ENCODE data around the gene FBXO45. TPM values are rescaled to one million over a fixed set of nuclear protein-coding genes. Genes with fewer than 3 reads are reported as not detected.
"Not testable (repeated sequence)": the region's sequence is repeated elsewhere in the genome, so short reads cannot be mapped to it uniquely, and the experiment has no call there.

The FBXO45 gene
- polyA plus RNA-seq, 1 donor from 2014 or later = 1.8 TPM

- no peaks in the 10 kb centered on the region for H3K4me1 Mint-ChIP-seq
- no peak overlapping the region for H3K4me3 Mint-ChIP-seq
- H3K27ac Mint-ChIP-seq = no peak overlapping the region
- H3K27me3 Mint-ChIP-seq = no peaks in the 10 kb centered on the region
- H3K36me3 Mint-ChIP-seq = no peaks in the 10 kb centered on the region
- H3K9me3 Mint-ChIP-seq = peaks cover 1 to 9% (median 6%) of the 10 kb centered on the region in 3 donors
These were observed 21.9 kb upstream of the FBXO45 start for GRCh38 chr3:196546537-196546936.

GRCh38 chr3:196547067-196547466 is 21.4 kb upstream of the FBXO45 start:
- H3K36me3 Mint-ChIP-seq = no peaks in the 10 kb centered on the region
- no peaks in the 10 kb centered on the region for H3K4me1 Mint-ChIP-seq
- H3K27ac Mint-ChIP-seq = no peak overlapping the region
- H3K27me3 Mint-ChIP-seq = no peaks in the 10 kb centered on the region
- H3K9me3 Mint-ChIP-seq = peaks cover 1 to 9% (median 6%) of the 10 kb centered on the region in 3 donors
- H3K4me3 Mint-ChIP-seq = no peak overlapping the region

- not testable (repeated sequence) for H3K27ac Mint-ChIP-seq, H3K9me3 Mint-ChIP-seq, H3K36me3 Mint-ChIP-seq, H3K4me1 Mint-ChIP-seq, H3K27me3 Mint-ChIP-seq, H3K4me3 Mint-ChIP-seq
These were observed 19.1 kb upstream of the FBXO45 start for GRCh38 chr3:196549312-196549711.

GRCh38 chr3:196550172-196550571 is 18.3 kb upstream of the FBXO45 start:
- peaks cover 10 to 15% (median 11%) of the 10 kb centered on the region in 3 donors for H3K4me1 Mint-ChIP-seq
- not testable (repeated sequence) for H3K27ac Mint-ChIP-seq, H3K27me3 Mint-ChIP-seq, H3K9me3 Mint-ChIP-seq, H3K36me3 Mint-ChIP-seq
- peak overlapping the region in 1 of 4 donors; percentile 32 for H3K4me3 Mint-ChIP-seq

GRCh38 chr3:196552253-196552652 is 16.2 kb upstream of the FBXO45 start:
- H3K4me3 Mint-ChIP-seq = no peak overlapping the region
- no peaks in the 10 kb centered on the region for H3K27me3 Mint-ChIP-seq
- H3K36me3 Mint-ChIP-seq = no peaks in the 10 kb centered on the region
- H3K9me3 Mint-ChIP-seq = peaks cover 1 to 9% (median 6%) of the 10 kb centered on the region in 3 donors
- peaks cover 15 to 21% (median 21%) of the 10 kb centered on the region in 3 donors for H3K4me1 Mint-ChIP-seq
- H3K27ac Mint-ChIP-seq = no peak overlapping the region

GRCh38 chr3:196553551-196553950 is 14.9 kb upstream of the FBXO45 start:
- Mint-ChIP-seq H3K9me3 (peaks cover 0 to 3% (median 0%) of the 10 kb centered on the region in 3 donors), H3K27ac (no peak overlapping the region), H3K4me1 (peaks cover 15 to 21% (median 21%) of the 10 kb centered on the region in 3 donors), H3K27me3 (no peaks in the 10 kb centered on the region), H3K36me3 (no peaks in the 10 kb centered on the region), H3K4me3 (no peak overlapping the region)

GRCh38 chr3:196554205-196554604 is 14.3 kb upstream of the FBXO45 start:
- peaks cover 2% of the 10 kb centered on the region for H3K36me3 Mint-ChIP-seq
- H3K27me3 Mint-ChIP-seq = no peaks in the 10 kb centered on the region
- H3K27ac Mint-ChIP-seq = peak overlapping the region; percentile 1 to 29 (median 8)
- peak overlapping the region in 3 of 4 donors; percentile 24 to 86 (median 51) for H3K4me3 Mint-ChIP-seq
- peaks cover 0 to 3% (median 0%) of the 10 kb centered on the region in 3 donors for H3K9me3 Mint-ChIP-seq
- peaks cover 15 to 21% (median 21%) of the 10 kb centered on the region in 3 donors for H3K4me1 Mint-ChIP-seq

GRCh38 chr3:196555295-196555694 is 13.2 kb upstream of the FBXO45 start:
- Mint-ChIP-seq H3K27me3 (no peaks in the 10 kb centered on the region), H3K27ac (peak overlapping the region in 2 of 3 donors; percentile 1 to 39), H3K36me3 (peaks cover 2% of the 10 kb centered on the region), H3K4me3 (peak overlapping the region in 1 of 4 donors; percentile 3), H3K4me1 (peaks cover 15 to 21% (median 21%) of the 10 kb centered on the region in 3 donors), H3K9me3 (no peaks in the 10 kb centered on the region)

- peaks cover 15 to 21% (median 21%) of the 10 kb centered on the region in 3 donors for H3K4me1 Mint-ChIP-seq
- no peak overlapping the region for H3K4me3 Mint-ChIP-seq
- peaks cover 2% of the 10 kb centered on the region for H3K36me3 Mint-ChIP-seq
- no peak overlapping the region for H3K27ac Mint-ChIP-seq
- H3K27me3 Mint-ChIP-seq = no peaks in the 10 kb centered on the region
- no peaks in the 10 kb centered on the region for H3K9me3 Mint-ChIP-seq
These were observed 11.2 kb upstream of the FBXO45 start for GRCh38 chr3:196557236-196557635.

GRCh38 chr3:196558476-196558875 is 10.0 kb upstream of the FBXO45 start:
- H3K36me3 Mint-ChIP-seq = peaks cover 4% of the 10 kb centered on the region
- H3K27me3 Mint-ChIP-seq = no peaks in the 10 kb centered on the region
- H3K9me3 Mint-ChIP-seq = no peaks in the 10 kb centered on the region
- H3K4me1 Mint-ChIP-seq = peaks cover 19 to 24% (median 21%) of the 10 kb centered on the region in 3 donors
- no peak overlapping the region for H3K4me3 Mint-ChIP-seq
- no peak overlapping the region for H3K27ac Mint-ChIP-seq

- no peak overlapping the region for H3K4me3 Mint-ChIP-seq
- peak overlapping the region in 1 of 3 donors; percentile 80 for H3K27ac Mint-ChIP-seq
- H3K9me3 Mint-ChIP-seq = no peaks in the 10 kb centered on the region
- H3K27me3 Mint-ChIP-seq = no peaks in the 10 kb centered on the region
- peaks cover 11 to 17% (median 13%) of the 10 kb centered on the region in 3 donors for H3K4me1 Mint-ChIP-seq
- H3K36me3 Mint-ChIP-seq = peaks cover 8% of the 10 kb centered on the region
These were observed 8.6 kb upstream of the FBXO45 start for GRCh38 chr3:196559826-196560225.

- no peak overlapping the region for H3K4me3 Mint-ChIP-seq
- peaks cover 8% of the 10 kb centered on the region for H3K36me3 Mint-ChIP-seq
- no peaks in the 10 kb centered on the region for H3K9me3 Mint-ChIP-seq
- peaks cover 9 to 14% (median 9%) of the 10 kb centered on the region in 3 donors for H3K4me1 Mint-ChIP-seq
- H3K27ac Mint-ChIP-seq = peak overlapping the region in 2 of 3 donors; percentile 45 to 47
- no peaks in the 10 kb centered on the region for H3K27me3 Mint-ChIP-seq
These were observed 4.7 kb upstream of the FBXO45 start for GRCh38 chr3:196563721-196564225.

- H3K27me3 Mint-ChIP-seq = no peaks in the 10 kb centered on the region
- peaks cover 13 to 21% (median 14%) of the 10 kb centered on the region in 3 donors for H3K4me1 Mint-ChIP-seq
- H3K27ac Mint-ChIP-seq = peak overlapping the region; percentile 39 to 94 (median 93)
- peak overlapping the region; percentile 84 to 93 (median 89) for H3K4me3 Mint-ChIP-seq
- H3K36me3 Mint-ChIP-seq = no peaks in the 10 kb centered on the region
- no peaks in the 10 kb centered on the region for H3K9me3 Mint-ChIP-seq
These were observed 600 bp downstream of the FBXO45 start for GRCh38 chr3:196569003-196569516.

GRCh38 chr3:196570332-196570731 is 1.9 kb downstream of the FBXO45 start:
- Mint-ChIP-seq H3K27ac (peak overlapping the region in 1 of 3 donors; percentile 39), H3K4me3 (peak overlapping the region; percentile 84 to 93 (median 89)), H3K4me1 (peaks cover 17 to 26% (median 22%) of the 10 kb centered on the region in 3 donors)
- H3K9me3 Mint-ChIP-seq, H3K27me3 Mint-ChIP-seq, H3K36me3 Mint-ChIP-seq: not testable (repeated sequence)

- H3K27me3 Mint-ChIP-seq = no peaks in the 10 kb centered on the region
- H3K36me3 Mint-ChIP-seq = peaks cover 2% of the 10 kb centered on the region
- peaks cover 17 to 22% (median 22%) of the 10 kb centered on the region in 3 donors for H3K4me1 Mint-ChIP-seq
- no peak overlapping the region for H3K27ac Mint-ChIP-seq
- no peak overlapping the region for H3K4me3 Mint-ChIP-seq
- no peaks in the 10 kb centered on the region for H3K9me3 Mint-ChIP-seq
These were observed 3.9 kb downstream of the FBXO45 start for GRCh38 chr3:196572389-196572788.

Measured in IgD-negative memory B cell (primary cell).